DOHH2 (cell line): Measurements from ENCODE around the gene UGT2B10.

Experiments
- CTCF ChIP-seq: fragments of 200-600 bp; sonication (generic); IDR thresholded peaks from one replicate; pipeline ENCODE4 v1.5.1; 2014; ENCODE audit warnings: antibody characterized with exemption, mild to moderate bottlenecking, low read depth, low read length; ENCODE audit not compliant: poor library complexity, severe bottlenecking
- EZH2phosphoT487 ChIP-seq: fragments of 200-600 bp; sonication (generic); IDR thresholded peaks from 2 replicates; pipeline ENCODE4 v1.6.1; 2017; ENCODE audit warnings: borderline replicate concordance, mild to moderate bottlenecking, antibody characterized with exemption, low read length, moderate library complexity, mixed read lengths

DNA sequence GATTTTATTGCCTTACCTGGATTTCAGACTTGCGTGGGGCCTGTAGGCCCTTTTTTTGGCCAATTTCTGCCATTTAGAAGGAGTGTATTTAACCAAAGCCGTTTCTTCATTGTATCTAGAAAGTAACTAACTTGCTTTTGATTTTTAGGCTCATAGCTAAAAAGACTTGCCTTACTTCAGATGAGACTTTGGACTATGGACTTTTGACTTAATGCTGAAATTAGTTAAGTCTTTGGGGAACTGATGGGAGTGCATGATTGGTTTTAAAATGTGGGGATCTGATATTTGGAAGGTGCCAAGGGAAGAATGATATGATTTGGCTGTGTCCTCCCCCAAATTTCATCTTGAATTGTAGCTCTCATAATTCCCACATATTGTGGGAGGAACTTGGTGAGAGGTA, 7.7 kb upstream of the UGT2B10 start:
- TF ChIP-seq CTCF (no peak), EZH2phosphoT487 (no peak)
